Heart left ventricle (tissue), 13 donors: ENCODE measurements around the gene ADCY9.

Experiments
- CTCF ChIP-seq, 12 donors: fragments of 200-600 bp; sonication (generic) in 4 of 12; IDR thresholded peaks; one replicate each; pipeline versions ENCODE4 v1.5.0 to v1.8.0; 2018 to 2022; ENCODE audit warnings: antibody characterized with exemption in 12 of 12, mild to moderate bottlenecking in 5 of 12
- POLR2A ChIP-seq, 2 donors: fragments of 450-650 bp; IDR thresholded peaks; one replicate each; pipeline ENCODE4 v1.6.1; 2017; ENCODE audit warnings: antibody characterized with exemption in 2 of 2, mild to moderate bottlenecking in 2 of 2, moderate library complexity in 2 of 2
- donor health status: ischemic (EF 13 %, LVEDD 7.1; RV severe dilation, severe dysfunction).
- donor health status: DM: no; HTN: yes; CAD: no.
- donor health status: DM: no; HTN: no; CAD: no.
- donor health status: ischemic (EF 25% LVEDD 6.9; RV normal size, moderate dysfunction).
- donor health status: ischemic (EF 25% LVEDD 5.7; RV mildly dilated, moderate dysfunction).
- donor health status: ischemic (EF 35%, LVEDD 5.7; RV mildly dilated, moderate dysfunction).
- donor health status: nonischemic (EF 11% LVEDD 7.7; RV severe dilation, severe dysfunction).
- donor health status: DM: yes; HTN: yes; CAD: no.
- donor health status: PGD.
- donor health status: ischemic (EF 29% LVEDD 5.4; RV normal size, mild dysfunction).
- donor health status: nonischemic (EF 23%, LVEDD 6.1; RV moderate dilation, normal function).

GRCh38 chr16:4152267-4152666 is 36.0 kb upstream of the ADCY9 start:
- no peak for TF ChIP-seq CTCF (IDR thresholded peaks at IDR 0.05)
- TF ChIP-seq POLR2A (IDR thresholded peaks at IDR 0.05), result no peak
